ENCODE results near the gene ZNRF3.

ZNRF3 gene

GRCh38 chr22:29006346-29006745 is 123.0 kb downstream of the ZNRF3 start:
- Histone ChIP-seq H3K4me2 (ENCODE audit: insufficient read depth, low read length) (no peak overlapping the region), H3K9ac (ENCODE audit: low read depth, low read length) (no peak overlapping the region), H3K27me3 (ENCODE audit: insufficient read depth, low read length, poor library complexity) (no peaks in the 10 kb centered on the region), H3K9me3 (ENCODE audit: insufficient read depth, low read length, severe bottlenecking) (no peaks in the 10 kb centered on the region), H3K27ac (ENCODE audit: low read length) (no peak overlapping the region), H3K79me2 (ENCODE audit: insufficient read depth, low read length) (no peaks in the 10 kb centered on the region), H3K4me1 (ENCODE audit: insufficient read depth, low read length) (no peaks in the 10 kb centered on the region), H2AFZ (ENCODE audit: low read depth, low read length) (no peak overlapping the region), H3K36me3 (ENCODE audit: insufficient read depth, low read length) (no peaks in the 10 kb centered on the region), H3K4me3 (ENCODE audit: low read depth in 1 of 2, low read length in 2 of 2) (no peak overlapping the region), H4K20me1 (ENCODE audit: insufficient read depth, low read length) (peaks cover 23% of the 10 kb centered on the region; the same call in 1 of the 2 replicates)
- no peak for TF ChIP-seq EZH2 (IDR thresholded peaks at IDR 0.05; ENCODE audit: borderline replicate concordance, low read depth, low read length, severe bottlenecking)
- TF ChIP-seq, protein P1, sequence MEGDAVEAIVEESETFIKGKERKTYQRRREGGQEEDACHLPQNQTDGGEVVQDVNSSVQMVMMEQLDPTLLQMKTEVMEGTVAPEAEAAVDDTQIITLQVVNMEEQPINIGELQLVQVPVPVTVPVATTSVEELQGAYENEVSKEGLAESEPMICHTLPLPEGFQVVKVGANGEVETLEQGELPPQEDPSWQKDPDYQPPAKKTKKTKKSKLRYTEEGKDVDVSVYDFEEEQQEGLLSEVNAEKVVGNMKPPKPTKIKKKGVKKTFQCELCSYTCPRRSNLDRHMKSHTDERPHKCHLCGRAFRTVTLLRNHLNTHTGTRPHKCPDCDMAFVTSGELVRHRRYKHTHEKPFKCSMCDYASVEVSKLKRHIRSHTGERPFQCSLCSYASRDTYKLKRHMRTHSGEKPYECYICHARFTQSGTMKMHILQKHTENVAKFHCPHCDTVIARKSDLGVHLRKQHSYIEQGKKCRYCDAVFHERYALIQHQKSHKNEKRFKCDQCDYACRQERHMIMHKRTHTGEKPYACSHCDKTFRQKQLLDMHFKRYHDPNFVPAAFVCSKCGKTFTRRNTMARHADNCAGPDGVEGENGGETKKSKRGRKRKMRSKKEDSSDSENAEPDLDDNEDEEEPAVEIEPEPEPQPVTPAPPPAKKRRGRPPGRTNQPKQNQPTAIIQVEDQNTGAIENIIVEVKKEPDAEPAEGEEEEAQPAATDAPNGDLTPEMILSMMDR (IDR thresholded peaks at IDR 0.05; ENCODE audit: borderline replicate concordance, extremely low read depth, low read length, poor library complexity, severe bottlenecking) = no peak
- ATAC-seq (ENCODE audit: insufficient read depth, low read depth) (no peak), DNase-seq (no peak)

GRCh38 chr22:29009148-29009547 is 125.8 kb downstream of the ZNRF3 start:
- no peak overlapping the region for H3K9ac ChIP-seq (ENCODE audit: low read depth, low read length)
- no peaks in the 10 kb centered on the region for H3K27me3 ChIP-seq (ENCODE audit: insufficient read depth, low read length, poor library complexity)
- no peaks in the 10 kb centered on the region for H3K4me1 ChIP-seq (ENCODE audit: insufficient read depth, low read length)
- no peaks in the 10 kb centered on the region for H3K79me2 ChIP-seq (ENCODE audit: insufficient read depth, low read length)
- no peaks in the 10 kb centered on the region for H3K9me3 ChIP-seq (ENCODE audit: insufficient read depth, low read length, severe bottlenecking)
- no peak overlapping the region for H2AFZ ChIP-seq (ENCODE audit: low read depth, low read length)
- H3K4me3 ChIP-seq (ENCODE audit: low read depth in 1 of 2, low read length in 2 of 2) = no peak overlapping the region
- DNase-seq (no peak), ATAC-seq (ENCODE audit: insufficient read depth, low read depth) (no peak)
- no peak for TF ChIP-seq EZH2 (IDR thresholded peaks at IDR 0.05; ENCODE audit: borderline replicate concordance, low read depth, low read length, severe bottlenecking)
- TF ChIP-seq, protein P1 (IDR thresholded peaks at IDR 0.05; ENCODE audit: borderline replicate concordance, extremely low read depth, low read length, poor library complexity, severe bottlenecking) = no peak
- H3K36me3 ChIP-seq (ENCODE audit: insufficient read depth, low read length) = no peaks in the 10 kb centered on the region
- H4K20me1 ChIP-seq (ENCODE audit: insufficient read depth, low read length) = peaks cover 25% of the 10 kb centered on the region; the same call in 1 of the 2 replicates
- no peak overlapping the region for H3K27ac ChIP-seq (ENCODE audit: low read length)
- H3K4me2 ChIP-seq (ENCODE audit: insufficient read depth, low read length) = no peak overlapping the region

DNA sequence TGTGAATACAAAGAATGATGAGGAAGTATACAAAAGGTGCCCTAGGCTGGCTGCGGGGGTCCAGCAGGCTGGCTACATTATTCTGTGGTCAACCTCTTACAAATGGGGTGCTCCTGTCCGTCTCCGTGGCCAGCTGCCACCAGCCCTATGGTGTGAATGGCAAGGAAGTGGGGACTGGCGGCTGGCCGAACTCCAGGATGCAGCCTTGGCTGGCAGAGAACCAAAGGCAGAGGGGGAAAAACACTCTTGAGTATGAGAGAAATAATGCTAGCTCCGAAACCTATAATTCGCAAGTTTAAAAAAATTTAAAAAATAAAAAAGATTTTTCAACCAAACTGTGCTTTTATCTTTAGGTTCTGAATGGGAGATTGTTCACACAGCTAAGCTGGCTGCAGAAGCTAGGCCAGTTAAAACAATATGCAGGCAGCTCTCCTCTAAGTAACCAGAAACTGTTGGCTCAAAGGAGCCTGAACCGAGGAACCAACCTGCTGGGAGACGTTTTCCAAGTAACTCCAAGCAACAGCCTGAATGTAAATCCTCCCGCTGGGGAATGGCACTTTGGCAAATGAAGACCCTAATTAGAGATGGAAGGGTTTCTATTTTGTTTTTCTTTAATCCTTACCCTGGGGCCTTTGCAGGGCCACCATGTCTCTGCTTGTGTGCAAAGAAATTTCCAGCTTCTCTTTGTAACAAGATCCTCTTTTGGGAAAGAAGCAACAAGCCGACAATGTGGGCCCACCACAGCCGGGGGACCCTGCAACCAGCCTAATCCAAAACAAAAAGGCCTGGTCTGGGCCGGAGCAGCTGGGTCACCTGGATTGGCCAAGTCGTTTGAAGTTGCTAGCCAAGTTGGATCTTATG is 128.1 kb downstream of the ZNRF3 start:
- H3K9me3 ChIP-seq (ENCODE audit: insufficient read depth, low read length, severe bottlenecking) = no peaks in the 10 kb centered on the region
- no peak for DNase-seq
- no peaks in the 10 kb centered on the region for H3K79me2 ChIP-seq (ENCODE audit: insufficient read depth, low read length)
- H3K27me3 ChIP-seq (ENCODE audit: insufficient read depth, low read length, poor library complexity) = no peaks in the 10 kb centered on the region
- TF ChIP-seq, protein P1 (IDR thresholded peaks at IDR 0.05; ENCODE audit: borderline replicate concordance, extremely low read depth, low read length, poor library complexity, severe bottlenecking) = no peak
- no peak for TF ChIP-seq EZH2 (IDR thresholded peaks at IDR 0.05; ENCODE audit: borderline replicate concordance, low read depth, low read length, severe bottlenecking)
- H4K20me1 ChIP-seq (ENCODE audit: insufficient read depth, low read length) = peaks cover 26% of the 10 kb centered on the region; the same call in 1 of the 2 replicates
- H3K27ac ChIP-seq (ENCODE audit: low read length) = no peak overlapping the region
- no peak for ATAC-seq (ENCODE audit: insufficient read depth, low read depth)
- H3K36me3 ChIP-seq (ENCODE audit: insufficient read depth, low read length) = no peaks in the 10 kb centered on the region
- H2AFZ ChIP-seq (ENCODE audit: low read depth, low read length) = no peak overlapping the region
- H3K4me3 ChIP-seq (ENCODE audit: low read depth in 1 of 2, low read length in 2 of 2) = no peak overlapping the region
- H3K4me2 ChIP-seq (ENCODE audit: insufficient read depth, low read length) = no peak overlapping the region
- H3K9ac ChIP-seq (ENCODE audit: low read depth, low read length) = no peak overlapping the region
- no peaks in the 10 kb centered on the region for H3K4me1 ChIP-seq (ENCODE audit: insufficient read depth, low read length)
